Measurements from ENCODE around the gene ZNF865. TPM values are rescaled to one million over a fixed set of nuclear protein-coding genes. Genes with fewer than 3 reads are reported as not detected.

The ZNF865 gene
- total and polyA plus RNA-seq, 2 of the 4 experiments (the other 2 are of a cell fraction) = under 0.01 to 4.6 TPM

GRCh38 chr19:55632463-55632834 is 27.0 kb downstream of the ZNF865 start (continued):
- peak; percentile 79 for TF ChIP-seq RAD21 (IDR thresholded peaks at IDR 0.05; ENCODE audit: low read length)

GRCh38 chr19:55633861-55634260 is 28.4 kb downstream of the ZNF865 start:
- ChIA-PET POLR2A (ENCODE audit: unreplicated experiment) (no interaction called here), CTCF (interaction anchor here (1.6 kb wide), 1 partner anchor 130 kb away, joined by 3 read pairs; no protein-coding TSS in a partner anchor)
- peak overlapping the region; percentile 79 for H2AFZ ChIP-seq (replicated peaks; ENCODE audit: low read length, poor library complexity)
- no peak overlapping the region for H3K4me3 ChIP-seq (ENCODE audit: insufficient read depth, low read depth, low read length)
- no peak overlapping the region for H3K18ac ChIP-seq (ENCODE audit: low read depth, low read length)
- peaks cover 4% of the 10 kb centered on the region; the same call in 1 of the 2 replicates for H3K36me3 ChIP-seq (ENCODE audit: control insufficient read depth, insufficient read depth, low read length)
- no peak overlapping the region for H3K9ac ChIP-seq (ENCODE audit: low read depth, low read length)
- no peaks in the 10 kb centered on the region for H3K27me3 ChIP-seq (ENCODE audit: control insufficient read depth, insufficient read depth, low read length)
- dilution Hi-C loops (cut with HindIII; ENCODE audit: low sequenced_read_pairs, unreplicated experiment) = no loop called here
- H4K5ac ChIP-seq (ENCODE audit: low read depth, low read length) = peak overlapping the region; percentile 68
- in situ Hi-C loops (cut with MboI; ENCODE audit: low sequenced_read_pairs) = loop anchor here (25.0 kb wide), 2 partner anchors 347 to 522 kb away; partner anchors contain the start of genes BRSK1, HSPBP1 and PPP1R12C
- H3K9me1 ChIP-seq (ENCODE audit: insufficient read depth, low read length) = peaks cover 18% of the 10 kb centered on the region
- no peak overlapping the region for H2BK20ac ChIP-seq (ENCODE audit: low read depth, low read length)
- H3K27ac ChIP-seq (ENCODE audit: insufficient read depth, low read length) = no peak overlapping the region
- H3K23ac ChIP-seq (ENCODE audit: low read depth, low read length) = no peak overlapping the region
- peak overlapping the region; percentile 97 to 98 for H4K8ac ChIP-seq (ENCODE audit: low read depth in 2 of 2, low read length in 2 of 2)
- no peak overlapping the region for H4K91ac ChIP-seq (ENCODE audit: insufficient read depth, low read depth, low read length)
- H2AK5ac ChIP-seq (ENCODE audit: low read depth, low read length) = no peak overlapping the region; the same call in 1 of the 2 replicates
- no peak overlapping the region for H3K4me2 ChIP-seq (ENCODE audit: low read depth, low read length)
- BruUV-seq (replicated peaks) = no TSS peak
- peak overlapping the region; percentile 92 for H2AK9ac ChIP-seq (replicated peaks; ENCODE audit: low read depth, low read length, poor library complexity)
- peaks cover 9% of the 10 kb centered on the region for H3K4me1 ChIP-seq (ENCODE audit: control insufficient read depth, insufficient read depth, low read length)
- peaks cover 19 to 42% of the 10 kb centered on the region in 2 experiments for H3K79me1 ChIP-seq (ENCODE audit: low read depth in 1 of 2, low read length in 2 of 2)
- no peak overlapping the region for H3K56ac ChIP-seq (ENCODE audit: extremely low read depth, insufficient read depth, low read length)
- DNase-seq (no peak), ATAC-seq (ENCODE audit: low read depth) (no peak)
- H3K14ac ChIP-seq (replicated peaks; ENCODE audit: low read depth, low read length) = no peak overlapping the region
- H2BK15ac ChIP-seq (ENCODE audit: low read depth, low read length) = no peak overlapping the region
- no peak overlapping the region for H2BK5ac ChIP-seq (ENCODE audit: low read depth, low read length, poor library complexity, severe bottlenecking)
- intact Hi-C loops (cut with micrococcal nuclease) = loop anchor here (10.0 kb wide), 1 partner anchor 431 kb away; no protein-coding TSS in a partner anchor
- WGBS, 2 experiments (ENCODE audit: extremely low coverage in 2 of 2, insufficient read length in 1 of 2) = 93% methylated on average over 3 of the region's 8 CpGs; no CpG with 5 or more reads in 1 of the 2 experiments
- 0 out of 2 replicates have a peak, but pooled peaks cover 9% of the 10 kb centered on the region for H4K20me1 ChIP-seq (ENCODE audit: insufficient read depth, low read length)
- no peak overlapping the region; the same call in 1 of the 2 replicates for H2BK120ac ChIP-seq (ENCODE audit: low read depth, low read length)
- TF ChIP-seq MXI1 (IDR thresholded peaks at IDR 0.05; ENCODE audit: borderline replicate concordance, low read depth, low read length) = no peak
- no peak for TF ChIP-seq CHD1 (IDR thresholded peaks at IDR 0.05; ENCODE audit: low read depth, low read length)
- no peak for TF ChIP-seq FOS (IDR thresholded peaks at IDR 0.05; ENCODE audit: low read depth, low read length)
- no peak for TF ChIP-seq BHLHE40 (IDR thresholded peaks at IDR 0.05; ENCODE audit: low read depth, low read length)
- TF ChIP-seq, protein P1, sequence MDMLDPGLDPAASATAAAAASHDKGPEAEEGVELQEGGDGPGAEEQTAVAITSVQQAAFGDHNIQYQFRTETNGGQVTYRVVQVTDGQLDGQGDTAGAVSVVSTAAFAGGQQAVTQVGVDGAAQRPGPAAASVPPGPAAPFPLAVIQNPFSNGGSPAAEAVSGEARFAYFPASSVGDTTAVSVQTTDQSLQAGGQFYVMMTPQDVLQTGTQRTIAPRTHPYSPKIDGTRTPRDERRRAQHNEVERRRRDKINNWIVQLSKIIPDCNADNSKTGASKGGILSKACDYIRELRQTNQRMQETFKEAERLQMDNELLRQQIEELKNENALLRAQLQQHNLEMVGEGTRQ (IDR thresholded peaks at IDR 0.05; ENCODE audit: low read depth, low read length) = no peak
- TF ChIP-seq RAD21 (IDR thresholded peaks at IDR 0.05; ENCODE audit: low read length) = no peak
- no peak for TF ChIP-seq CEBPB (IDR thresholded peaks at IDR 0.05; ENCODE audit: low read depth, low read length)
- TF ChIP-seq MAZ (IDR thresholded peaks at IDR 0.05; ENCODE audit: borderline replicate concordance, low read depth, low read length) = no peak
- TF ChIP-seq RCOR1 (IDR thresholded peaks at IDR 0.05; ENCODE audit: insufficient replicate concordance, low read length) = no peak
- no peak for TF ChIP-seq SMC3 (IDR thresholded peaks at IDR 0.05; ENCODE audit: low read depth, low read length)
- no peak for TF ChIP-seq RFX5 (IDR thresholded peaks at IDR 0.05; ENCODE audit: low read depth, low read length)
- TF ChIP-seq NFE2L2 (IDR thresholded peaks at IDR 0.05; ENCODE audit: low read depth, low read length) = no peak
- no peak for TF ChIP-seq POLR2A (IDR thresholded peaks at IDR 0.05; ENCODE audit: low read depth, low read length)
- no peak for TF ChIP-seq CTCF (conservative IDR thresholded peaks at IDR 0.05; ENCODE audit: low read depth, low read length)
- no peaks in the 10 kb centered on the region for H3K9me3 ChIP-seq (ENCODE audit: control insufficient read depth, insufficient read depth, low read length)
- peak overlapping the region; percentile 56 for H3K4ac ChIP-seq (ENCODE audit: low read depth, low read length)

All from IMR-90 (cell line).